HG03457 (cell line): ENCODE measurements around the gene KIF6.

Experiments
- ATAC-seq: cut with Tn5 transposase; IDR thresholded peaks from one replicate; pipeline ENCODE4 v1.9.1; 2021; ENCODE audit warnings: moderate number of reproducible peaks; ENCODE audit not compliant: unreplicated experiment

The KIF6 gene

GRCh38 chr6:39602601-39603519 is 122.3 kb downstream of the KIF6 start:
- ATAC-seq = no peak

GRCh38 chr6:39599973-39600372 is 125.2 kb downstream of the KIF6 start:
- ATAC-seq = no peak

DNA sequence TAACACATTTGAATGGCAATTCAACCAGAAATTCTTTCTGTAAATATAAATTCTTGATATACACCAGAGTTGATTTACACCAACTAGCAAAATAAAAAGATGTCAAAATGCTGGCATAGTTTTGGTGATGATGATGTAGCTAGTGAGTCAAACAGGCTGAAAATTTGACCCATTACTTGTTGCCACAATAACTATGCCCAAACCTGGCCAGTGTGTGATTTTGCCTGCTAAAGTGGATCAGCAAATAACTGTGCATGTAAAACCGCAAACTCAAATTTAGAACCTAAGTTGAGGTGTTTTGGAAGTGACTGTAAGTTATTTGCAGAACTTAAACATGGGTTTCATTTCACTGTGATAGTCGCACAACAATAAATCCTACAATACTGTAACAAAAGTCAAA is 125.9 kb downstream of the KIF6 start:
- ATAC-seq = no peak

- ATAC-seq = no peak
These were observed 130.9 kb downstream of the KIF6 start for GRCh38 chr6:39594285-39594684.

GRCh38 chr6:39593646-39594045 is 131.6 kb downstream of the KIF6 start:
- ATAC-seq = no peak

GRCh38 chr6:39590871-39591393 is 134.3 kb downstream of the KIF6 start:
- no peak for ATAC-seq

DNA sequence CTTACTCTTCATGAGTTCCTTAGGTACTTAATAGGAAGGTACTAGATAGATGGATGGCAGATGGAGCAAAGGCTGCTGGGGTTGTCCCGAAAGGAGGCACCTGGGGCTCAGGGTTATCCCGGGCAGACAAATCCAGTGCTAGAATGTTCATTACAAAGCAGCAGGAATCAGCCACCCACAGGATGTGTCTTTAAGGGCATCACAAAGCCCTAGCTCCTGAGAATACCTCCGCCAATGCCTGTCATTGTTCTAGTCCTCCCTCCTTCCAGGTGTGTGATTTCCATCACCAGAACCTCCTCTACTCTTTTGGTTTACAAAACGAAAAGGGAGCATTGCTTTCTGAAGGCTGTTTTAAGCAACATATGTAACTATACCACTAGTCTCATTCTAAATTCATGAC is 138.1 kb downstream of the KIF6 start:
- no peak for ATAC-seq

DNA sequence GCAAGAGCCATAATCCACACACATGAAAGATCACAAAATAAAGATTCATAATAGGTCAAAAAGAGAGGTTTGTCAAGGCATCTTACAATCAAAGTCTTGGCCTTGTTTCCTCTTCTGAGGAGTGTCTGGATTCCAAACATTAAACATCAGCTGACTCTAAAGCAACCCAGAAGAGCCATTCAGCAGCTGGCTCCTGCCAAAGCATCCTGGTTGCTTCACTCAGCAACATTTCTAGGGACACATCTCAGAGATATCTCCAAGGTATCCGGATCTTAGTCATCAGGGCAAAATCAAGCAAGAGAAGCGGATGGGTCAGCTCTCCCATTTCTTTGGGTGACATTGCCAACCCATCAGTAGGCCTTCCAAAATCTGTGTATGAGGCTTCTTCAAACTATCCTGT is 139.6 kb downstream of the KIF6 start:
- ATAC-seq = no peak

DNA sequence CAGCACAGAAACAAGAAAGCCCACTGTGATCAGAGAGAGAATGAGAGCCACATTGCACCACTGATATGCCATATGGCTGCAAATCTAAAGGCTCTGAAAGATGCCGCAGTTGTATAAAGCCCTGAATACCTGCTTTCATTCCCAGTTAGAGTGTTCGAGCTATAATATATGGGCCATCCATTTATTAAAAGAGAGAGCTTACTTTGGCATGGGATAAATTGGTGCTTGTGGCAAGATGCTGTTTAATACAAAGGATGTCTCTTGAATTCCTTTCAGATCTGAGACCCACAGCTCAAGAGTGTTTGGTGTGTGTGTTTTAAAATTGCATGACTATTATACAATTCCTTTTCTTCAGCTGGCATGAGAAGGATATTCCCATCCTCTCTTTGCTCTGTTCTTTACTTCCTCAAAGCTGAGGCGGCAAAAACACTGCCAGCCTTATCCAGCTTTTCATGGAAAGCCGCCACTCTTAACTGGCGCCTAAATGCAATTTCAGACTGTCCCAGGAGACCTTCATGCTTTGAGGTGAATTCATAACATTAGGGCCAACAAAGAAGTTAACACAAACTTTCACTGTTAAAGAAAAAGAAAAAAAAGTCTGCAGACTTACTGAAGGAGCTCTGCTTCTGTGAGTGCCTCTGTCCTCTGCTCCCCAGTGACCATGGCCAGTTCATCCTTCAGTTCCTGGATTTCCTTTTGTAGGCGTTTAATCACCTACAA is 147.6 kb downstream of the KIF6 start:
- ATAC-seq = no peak

- ATAC-seq = no peak
These were observed 148.5 kb downstream of the KIF6 start for GRCh38 chr6:39576556-39577303.

DNA sequence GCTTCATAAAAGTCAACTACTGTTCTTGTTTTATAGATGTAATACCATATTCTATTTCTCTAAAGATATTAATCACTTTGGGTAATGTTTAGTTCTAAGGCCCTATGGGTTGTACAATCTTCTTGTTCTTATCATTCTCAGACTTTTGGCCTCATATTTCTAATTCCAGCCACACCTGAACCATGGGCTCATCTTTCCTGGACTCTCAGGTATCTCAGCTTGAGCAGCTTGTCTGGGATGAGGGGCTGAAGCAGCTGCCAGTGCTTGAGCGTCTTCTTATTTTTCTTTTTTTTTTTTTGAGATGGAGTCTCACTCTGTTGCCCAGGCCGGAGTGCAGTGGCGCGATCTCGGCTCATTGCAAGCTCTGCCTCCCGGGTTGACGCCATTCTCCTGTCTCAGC is 150.2 kb downstream of the KIF6 start:
- ATAC-seq = no peak

- ATAC-seq = no peak
These were observed 151.7 kb downstream of the KIF6 start for GRCh38 chr6:39573541-39573940.

DNA sequence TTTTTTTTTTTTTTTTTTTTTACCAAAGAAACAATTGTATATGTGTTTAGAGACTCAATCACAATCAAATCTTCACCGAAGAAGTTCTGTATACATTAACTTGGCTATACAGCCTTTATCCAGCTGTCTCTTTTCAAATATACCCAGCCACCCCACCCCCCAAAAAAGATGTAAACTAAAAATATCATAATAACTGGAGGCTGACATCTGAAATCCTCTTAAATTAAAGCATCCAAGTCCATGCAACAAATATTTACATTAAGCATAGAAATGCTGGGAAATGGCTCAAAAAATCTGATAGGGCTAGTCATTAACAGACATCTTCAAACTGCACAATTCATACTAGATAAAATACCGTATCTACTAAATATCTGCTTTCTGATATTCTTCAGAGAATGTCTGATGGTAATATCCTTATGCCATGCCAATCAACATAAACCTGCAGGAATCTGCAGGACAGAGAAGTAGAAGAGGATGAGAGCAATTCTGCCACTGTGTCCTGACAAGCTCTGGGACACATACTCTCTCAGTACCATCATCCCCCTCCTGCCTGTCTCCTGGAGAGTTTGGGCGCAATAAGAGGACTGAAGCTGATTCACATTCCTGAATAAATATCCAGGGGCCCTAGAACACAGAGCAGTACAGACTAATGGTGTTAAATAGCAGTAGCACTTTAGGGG is 152.4 kb downstream of the KIF6 start:
- ATAC-seq = no peak

DNA sequence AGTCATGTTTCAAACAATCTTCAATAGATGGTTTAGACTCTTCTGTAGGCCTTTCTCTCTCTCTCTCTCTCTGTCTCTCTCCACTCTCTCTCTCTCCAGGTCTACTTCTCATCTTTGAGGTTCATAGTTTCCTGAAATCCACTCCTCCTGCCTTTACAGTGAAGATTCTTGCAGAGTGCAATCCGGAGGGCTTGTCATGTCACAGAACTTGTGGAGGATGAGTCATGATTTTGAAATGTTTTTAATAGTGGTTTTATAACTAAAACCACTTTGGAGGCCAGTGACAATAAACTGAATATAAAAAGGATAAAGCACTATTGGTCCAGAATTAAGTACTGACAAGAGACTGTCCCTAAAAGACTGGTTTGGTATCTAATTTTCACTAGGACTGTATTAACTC is 156.3 kb downstream of the KIF6 start:
- no peak for ATAC-seq

DNA sequence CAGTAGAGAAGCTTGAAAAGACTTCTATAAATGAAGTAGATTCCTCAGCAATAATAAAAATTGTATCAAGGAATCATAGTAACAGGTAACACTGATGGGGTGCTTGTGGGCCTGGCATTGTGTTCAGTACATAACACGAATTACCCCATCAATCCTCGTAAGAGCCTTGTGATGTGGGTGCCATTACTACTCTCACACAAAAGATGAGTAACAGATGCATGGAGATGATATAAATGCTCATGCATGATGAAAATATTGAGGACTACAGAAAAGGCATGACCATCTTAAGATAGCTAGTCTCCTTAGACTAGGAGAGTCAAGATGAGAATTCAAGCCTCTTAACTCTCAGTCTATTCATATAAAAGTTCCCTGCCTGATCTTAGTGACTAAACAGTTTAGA is 158.1 kb downstream of the KIF6 start:
- no peak for ATAC-seq

- ATAC-seq = no peak
These were observed 158.8 kb downstream of the KIF6 start for GRCh38 chr6:39566456-39566855.

- ATAC-seq = no peak
These were observed 159.3 kb downstream of the KIF6 start for GRCh38 chr6:39565956-39566355.

- no peak for ATAC-seq
These were observed 161.5 kb downstream of the KIF6 start for GRCh38 chr6:39563566-39564311.

DNA sequence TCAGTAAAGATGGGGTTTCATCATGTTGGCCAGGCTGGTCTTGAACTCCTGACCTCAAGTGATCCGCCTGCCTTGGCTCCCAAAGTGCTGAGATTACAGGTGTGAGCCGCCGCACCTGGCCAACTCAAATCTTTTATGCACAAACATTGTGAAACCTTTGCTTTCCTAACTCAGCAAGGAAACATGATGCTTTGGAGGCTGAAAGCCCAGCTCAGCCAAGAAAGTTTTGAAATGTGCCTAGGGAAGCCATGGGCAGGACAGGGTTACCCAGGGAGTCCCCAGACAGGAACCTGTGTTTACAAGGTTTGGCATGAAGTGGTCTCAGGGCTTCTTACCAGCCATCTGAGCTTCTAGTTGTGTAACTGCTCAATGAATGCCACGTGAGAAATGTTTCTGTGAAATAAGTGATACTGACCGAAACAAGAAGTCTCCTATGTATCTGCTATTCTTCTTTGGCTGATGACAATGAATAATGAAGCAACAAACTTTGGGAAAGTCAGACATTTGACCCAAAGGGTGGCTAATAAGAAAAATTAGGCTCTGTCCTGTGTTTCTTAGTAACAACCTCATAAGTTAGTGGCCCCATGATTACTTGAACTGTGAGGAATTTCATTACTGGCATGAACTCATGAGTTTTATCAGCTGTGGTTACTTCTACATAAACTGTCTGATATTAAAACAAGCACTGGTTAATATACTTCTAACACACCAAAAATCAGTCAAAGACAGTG is 163.5 kb downstream of the KIF6 start:
- ATAC-seq = no peak
